Heart left ventricle (tissue), 16 donors: ENCODE measurements around the gene SIRT6. TPM values are rescaled to one million over a fixed set of nuclear protein-coding genes. Genes with fewer than 3 reads are reported as not detected.
"Not testable (repeated sequence)": the region's sequence is repeated elsewhere in the genome, so short reads cannot be mapped to it uniquely, and the experiment has no call there.

Source experiments
- ATAC-seq, 4 donors: fragments of 200-7000 bp; cut with Tn5 transposase; one replicate each; pipeline ENCODE4 v1.9.1; 2020 to 2022; ENCODE audit warnings: moderate library complexity in 4 of 4, mild to moderate bottlenecking in 3 of 4, moderate number of reproducible peaks in 1 of 4
- DNase-seq, 5 donors: peaks; one replicate each; pipeline ENCODE4 v3.0.0-alpha.2; 2020
- H3K27ac ChIP-seq, 12 donors: fragments of 200-600 bp; sonication (generic) in 4 of 12; one replicate each; pipeline versions ENCODE4 v1.5.0 to v1.8.0; 2016 to 2022; ENCODE audit warnings: mild to moderate bottlenecking in 2 of 12
- H3K27me3 ChIP-seq, 9 donors: fragments of 200-600 bp; sonication (generic) in 2 of 9; one replicate each; pipeline versions ENCODE4 v1.5.1 to v1.8.0; 2016 to 2022; ENCODE audit warnings: mild to moderate bottlenecking in 3 of 9
- H3K36me3 ChIP-seq, 9 donors: fragments of 200-600 bp; sonication (generic) in 2 of 9; one replicate each; pipeline versions ENCODE4 v1.5.0 to v1.8.0; 2018 to 2022; ENCODE audit warnings: mild to moderate bottlenecking in 2 of 9
- H3K4me1 ChIP-seq, 12 donors: fragments of 200-600 bp; sonication (generic) in 4 of 12; one replicate each; pipeline versions ENCODE4 v1.5.0 to v1.8.0; 2016 to 2022; ENCODE audit warnings: mild to moderate bottlenecking in 3 of 12
- H3K4me3 ChIP-seq, 12 donors: fragments of 200-600 bp; sonication (generic) in 4 of 12; one replicate each; pipeline versions ENCODE4 v1.5.0 to v1.8.0; 2017 to 2022; ENCODE audit warnings: mild to moderate bottlenecking in 9 of 12, moderate library complexity in 4 of 12
- H3K9me3 ChIP-seq, 12 donors: fragments of 200-600 bp; sonication (generic) in 4 of 12; one replicate each; pipeline versions ENCODE4 v1.5.0 to v1.8.0; 2016 to 2022; ENCODE audit warnings: mild to moderate bottlenecking in 1 of 12
- POLR2A ChIP-seq, 2 donors: fragments of 450-650 bp; IDR thresholded peaks; one replicate each; pipeline ENCODE4 v1.6.1; 2017; ENCODE audit warnings: antibody characterized with exemption in 2 of 2, mild to moderate bottlenecking in 2 of 2, moderate library complexity in 2 of 2
- WGBS, 4 donors: extraction: QIAGEN DNeasy Blood & Tissue Kit in 2 of 4; methylation state at CpG; one replicate each; pipeline versions ENCODE4 v1.1.5 to v1.1.7; 2013 to 2018; 5-methylcytosine and 5-hydroxymethylcytosine counted together
- intact Hi-C, 10 donors: fragments of 100-400 bp; cut with DNase I; formaldehyde crosslinking; loops; one replicate each; pipeline versions ENCODE4 v1.11.1 to v1.14.2; 2022
- polyA plus RNA-seq, 2 donors: library from polyadenylated mRNA; stranded (reverse); fragments of 200-250 nt; gene quantifications; one replicate each; pipeline ENCODE4 v1.2.3, GENCODE V29; 2013
- total RNA-seq, 9 donors: library from RNA; depleted of rRNA in 2 of 9; stranded (reverse); fragments of >200 nt in 2 of 9; fragmentation: NEBNext Ultra II Directional in 3 of 9; extraction: Animal tissue kit (Norgen Biotek cat#: 25700) in 3 of 9; gene quantifications; one replicate each; pipeline versions ENCODE4 v1.1.0 to v1.2.4, GENCODE V29; 2016 to 2023
- TF ChIP-seq, protein P1 (sequence below), 12 donors: fragments of 200-600 bp; sonication (generic) in 4 of 12; IDR thresholded peaks; one replicate each; pipeline versions ENCODE4 v1.5.0 to v1.8.0; 2018 to 2022; ENCODE audit warnings: antibody characterized with exemption in 12 of 12, mild to moderate bottlenecking in 5 of 12
- donor health status: ischemic (EF 13 %, LVEDD 7.1; RV severe dilation, severe dysfunction).
- donor health status: healthy with polysubstance abuse.
- donor health status: DM: no; HTN: yes; CAD: no.
- donor health status: DM: no; HTN: no; CAD: no.
- donor health status: ischemic (EF 25% LVEDD 6.9; RV normal size, moderate dysfunction).
- donor health status: ischemic (EF 25% LVEDD 5.7; RV mildly dilated, moderate dysfunction).
- donor health status: healthy.
- donor health status: DM: yes; HTN: yes; CAD: no.
- donor health status: ischemic (EF 35%, LVEDD 5.7; RV mildly dilated, moderate dysfunction).
- donor health status: nonischemic (EF 11% LVEDD 7.7; RV severe dilation, severe dysfunction).
- donor health status: DM: yes; HTN: yes; CAD: no.
- donor health status: PGD.
- donor health status: ischemic (EF 29% LVEDD 5.4; RV normal size, mild dysfunction).
- donor health status: nonischemic (EF 23%, LVEDD 6.1; RV moderate dilation, normal function).

The SIRT6 gene
- total and polyA plus RNA-seq, 11 donors: 10.2 to 29.0 (median 13.1) TPM

DNA sequence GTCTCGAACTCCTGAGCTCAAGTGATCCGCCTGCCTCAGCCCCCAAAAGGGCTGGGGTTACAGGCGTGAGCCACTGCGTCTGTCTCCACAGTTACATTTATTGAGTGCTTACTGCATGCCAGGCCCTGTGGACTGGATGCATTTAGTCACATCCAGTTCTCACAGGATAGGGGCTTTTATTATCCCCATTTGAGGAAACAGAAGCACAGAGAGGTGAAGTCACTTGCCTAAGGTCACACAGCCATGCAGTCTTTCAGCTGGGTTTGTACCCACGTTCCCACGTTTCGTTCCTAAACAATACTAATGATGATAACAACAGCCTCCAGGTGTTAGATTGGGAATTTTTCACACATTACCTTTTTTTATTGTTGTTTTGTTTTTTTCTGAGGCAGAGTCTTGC lies 37.8 kb upstream of the SIRT6 start:
- no peak for DNase-seq
- intact Hi-C loops: no loop called here
- no peaks in the 10 kb centered on the region for H3K36me3 ChIP-seq
- H3K4me3 ChIP-seq: no peak overlapping the region
- H3K27me3 ChIP-seq: no peaks in the 10 kb centered on the region
- H3K27ac ChIP-seq: no peak overlapping the region
- TF ChIP-seq POLR2A (IDR thresholded peaks at IDR 0.05): no peak
- TF ChIP-seq, protein P1, sequence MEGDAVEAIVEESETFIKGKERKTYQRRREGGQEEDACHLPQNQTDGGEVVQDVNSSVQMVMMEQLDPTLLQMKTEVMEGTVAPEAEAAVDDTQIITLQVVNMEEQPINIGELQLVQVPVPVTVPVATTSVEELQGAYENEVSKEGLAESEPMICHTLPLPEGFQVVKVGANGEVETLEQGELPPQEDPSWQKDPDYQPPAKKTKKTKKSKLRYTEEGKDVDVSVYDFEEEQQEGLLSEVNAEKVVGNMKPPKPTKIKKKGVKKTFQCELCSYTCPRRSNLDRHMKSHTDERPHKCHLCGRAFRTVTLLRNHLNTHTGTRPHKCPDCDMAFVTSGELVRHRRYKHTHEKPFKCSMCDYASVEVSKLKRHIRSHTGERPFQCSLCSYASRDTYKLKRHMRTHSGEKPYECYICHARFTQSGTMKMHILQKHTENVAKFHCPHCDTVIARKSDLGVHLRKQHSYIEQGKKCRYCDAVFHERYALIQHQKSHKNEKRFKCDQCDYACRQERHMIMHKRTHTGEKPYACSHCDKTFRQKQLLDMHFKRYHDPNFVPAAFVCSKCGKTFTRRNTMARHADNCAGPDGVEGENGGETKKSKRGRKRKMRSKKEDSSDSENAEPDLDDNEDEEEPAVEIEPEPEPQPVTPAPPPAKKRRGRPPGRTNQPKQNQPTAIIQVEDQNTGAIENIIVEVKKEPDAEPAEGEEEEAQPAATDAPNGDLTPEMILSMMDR (IDR thresholded peaks at IDR 0.05): no peak
- no peaks in the 10 kb centered on the region for H3K9me3 ChIP-seq
- no peaks in the 10 kb centered on the region for H3K4me1 ChIP-seq
- no peak for ATAC-seq
- 91 to 97% (median 93%) methylated on average over 7 of the region's 7 CpGs for whole genome bisulfite sequencing, 4 donors

DNA sequence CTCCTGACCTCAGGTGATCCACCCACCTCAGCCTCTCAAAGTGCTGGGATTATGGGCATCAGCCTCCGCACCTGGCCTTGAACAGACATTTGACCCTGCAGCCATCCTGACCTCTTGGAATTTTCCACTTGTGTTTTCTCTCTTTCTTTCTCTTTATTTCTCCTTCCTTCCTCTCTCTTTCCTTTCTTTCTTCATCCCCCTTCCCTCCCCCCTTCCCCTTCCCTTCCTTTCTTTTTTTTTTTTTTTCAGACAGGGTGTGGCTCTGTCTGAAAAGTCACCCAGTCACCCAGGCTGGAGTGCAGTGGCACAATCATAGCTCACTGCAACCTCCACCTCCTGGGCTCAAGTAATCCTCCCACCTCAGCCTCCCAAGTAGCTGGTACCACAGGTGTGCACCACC lies 36.2 kb upstream of the SIRT6 start:
- ATAC-seq, intact Hi-C loops, H3K4me3 ChIP-seq, H3K27me3 ChIP-seq, H3K36me3 ChIP-seq, H3K4me1 ChIP-seq, H3K9me3 ChIP-seq, H3K27ac ChIP-seq, DNase-seq: not testable (repeated sequence)
- 88 to 94% (median 90%) methylated on average over 1 of the region's 1 CpG for WGBS, 4 donors

DNA sequence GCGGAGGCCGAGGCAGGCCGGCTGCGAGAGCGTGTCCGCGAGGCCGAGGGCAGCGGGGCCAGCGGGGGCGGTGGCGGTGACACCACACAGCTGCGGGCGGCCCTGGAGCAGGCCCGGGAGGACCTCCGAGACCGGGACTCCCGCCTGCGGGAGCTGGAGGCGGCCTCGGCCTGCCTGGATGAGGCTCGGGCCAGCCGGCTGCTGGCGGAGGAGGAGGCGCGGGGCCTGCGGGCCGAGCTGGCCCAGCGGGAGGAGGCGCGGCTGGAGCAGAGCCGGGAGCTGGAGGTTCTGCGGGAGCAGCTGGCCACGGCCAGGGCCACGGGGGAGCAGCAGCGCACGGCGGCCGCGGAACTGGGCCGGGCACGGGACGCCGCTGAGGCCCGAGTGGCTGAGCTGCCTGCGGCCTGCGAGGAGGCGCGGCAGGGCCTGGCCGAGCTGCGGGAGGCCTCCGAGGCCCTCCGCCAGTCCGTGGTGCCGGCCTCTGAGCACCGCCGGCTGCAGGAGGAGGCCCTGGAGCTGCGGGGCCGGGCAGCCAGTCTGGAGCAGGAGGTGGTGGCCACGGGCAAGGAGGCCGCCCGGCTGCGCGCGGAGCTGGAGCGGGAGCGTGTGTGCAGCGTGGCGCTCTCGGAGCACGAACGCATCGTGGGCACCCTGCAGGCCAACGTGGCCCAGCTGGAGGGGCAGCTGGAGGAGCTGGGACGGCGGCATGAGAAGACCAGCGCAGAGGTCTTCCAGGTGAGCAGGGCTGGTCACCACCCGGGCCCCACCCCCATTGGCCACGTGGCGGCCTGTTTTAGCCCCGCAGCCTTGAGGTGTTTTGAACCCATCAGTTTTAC lies 35.3 kb upstream of the SIRT6 start:
- H3K4me1 ChIP-seq: no peaks in the 10 kb centered on the region
- no peaks in the 10 kb centered on the region for H3K9me3 ChIP-seq
- H3K4me3 ChIP-seq: no peak overlapping the region
- no peak overlapping the region for H3K27ac ChIP-seq
- intact Hi-C loops: no loop called here
- WGBS, 4 donors: 92 to 95% (median 95%) methylated on average over 71 to 81 of the region's 81 CpGs
- no peak for TF ChIP-seq POLR2A (IDR thresholded peaks at IDR 0.05)
- TF ChIP-seq, protein P1 (IDR thresholded peaks at IDR 0.05): no peak
- H3K36me3 ChIP-seq: no peaks in the 10 kb centered on the region
- ATAC-seq (no peak), DNase-seq (no peak)
- no peaks in the 10 kb centered on the region for H3K27me3 ChIP-seq

DNA sequence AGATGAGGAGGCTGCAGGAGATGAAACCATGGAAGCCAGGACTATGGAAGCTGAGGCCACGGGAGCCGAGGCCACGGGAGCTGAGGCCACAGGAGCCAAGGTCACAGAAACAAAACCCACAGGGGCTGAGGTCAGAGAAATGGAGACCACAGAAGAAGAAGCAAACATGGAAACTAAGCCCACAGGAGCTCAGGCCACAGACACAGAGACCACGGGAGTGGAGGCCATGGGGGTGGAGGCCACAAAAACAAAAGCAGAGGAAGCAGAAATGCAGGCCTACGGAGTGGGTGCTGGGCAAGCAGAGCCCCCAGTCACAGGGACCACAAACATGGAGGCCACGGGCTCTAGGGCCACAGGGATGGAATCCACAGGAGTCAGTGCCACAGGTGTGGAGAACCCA lies 34.5 kb upstream of the SIRT6 start:
- H3K4me3 ChIP-seq: no peak overlapping the region
- ATAC-seq: no peak
- no peak overlapping the region for H3K27ac ChIP-seq
- no peaks in the 10 kb centered on the region for H3K9me3 ChIP-seq
- no peaks in the 10 kb centered on the region for H3K4me1 ChIP-seq
- no peaks in the 10 kb centered on the region for H3K36me3 ChIP-seq
- no peak for DNase-seq
- 78 to 85% (median 80%) methylated on average over 6 of the region's 6 CpGs for WGBS, 4 donors
- intact Hi-C loops: no loop called here
- no peak for TF ChIP-seq POLR2A (IDR thresholded peaks at IDR 0.05)
- TF ChIP-seq, protein P1 (IDR thresholded peaks at IDR 0.05): no peak
- H3K27me3 ChIP-seq: no peaks in the 10 kb centered on the region

DNA sequence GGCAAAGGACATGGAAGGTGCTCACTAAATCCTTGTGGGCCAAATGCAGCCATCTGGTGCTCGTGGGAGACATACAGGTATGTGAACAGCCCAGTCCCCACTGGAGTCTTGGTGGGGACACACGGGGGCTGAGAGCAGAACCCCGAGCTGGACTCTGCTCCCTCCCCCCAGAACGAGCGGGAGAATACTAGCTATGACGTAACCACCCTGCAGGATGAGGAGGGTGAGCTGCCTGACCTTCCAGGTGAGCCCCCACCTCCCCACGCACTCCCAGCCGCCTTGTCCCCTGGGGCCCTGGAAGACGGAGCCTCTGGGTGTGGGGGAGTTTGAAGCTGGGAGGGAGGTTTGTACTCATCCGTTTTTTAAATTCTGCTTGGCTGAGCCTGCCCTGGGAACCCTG lies 33.4 kb upstream of the SIRT6 start:
- H3K9me3 ChIP-seq: no peaks in the 10 kb centered on the region
- 63 to 69% (median 65%) methylated on average over 8 to 10 of the region's 10 CpGs for WGBS, 4 donors
- TF ChIP-seq POLR2A (IDR thresholded peaks at IDR 0.05): no peak
- TF ChIP-seq, protein P1 (IDR thresholded peaks at IDR 0.05): no peak
- intact Hi-C loops: no loop called here
- no peaks in the 10 kb centered on the region for H3K4me1 ChIP-seq
- H3K27ac ChIP-seq: no peak overlapping the region
- H3K27me3 ChIP-seq: peaks cover 0 to 3% (median 0%) of the 10 kb centered on the region in 9 donors
- DNase-seq (no peak), ATAC-seq (no peak)
- no peaks in the 10 kb centered on the region for H3K36me3 ChIP-seq
- H3K4me3 ChIP-seq: no peak overlapping the region
